ENCODE results near the gene HMCN1. TPM values are rescaled to one million over a fixed set of nuclear protein-coding genes. Genes with fewer than 3 reads are reported as not detected.
A peak's percentile ranks its signal among the peaks of the same experiment; 100 is the strongest.

The HMCN1 gene
- 24.7 TPM for total RNA-seq

DNA sequence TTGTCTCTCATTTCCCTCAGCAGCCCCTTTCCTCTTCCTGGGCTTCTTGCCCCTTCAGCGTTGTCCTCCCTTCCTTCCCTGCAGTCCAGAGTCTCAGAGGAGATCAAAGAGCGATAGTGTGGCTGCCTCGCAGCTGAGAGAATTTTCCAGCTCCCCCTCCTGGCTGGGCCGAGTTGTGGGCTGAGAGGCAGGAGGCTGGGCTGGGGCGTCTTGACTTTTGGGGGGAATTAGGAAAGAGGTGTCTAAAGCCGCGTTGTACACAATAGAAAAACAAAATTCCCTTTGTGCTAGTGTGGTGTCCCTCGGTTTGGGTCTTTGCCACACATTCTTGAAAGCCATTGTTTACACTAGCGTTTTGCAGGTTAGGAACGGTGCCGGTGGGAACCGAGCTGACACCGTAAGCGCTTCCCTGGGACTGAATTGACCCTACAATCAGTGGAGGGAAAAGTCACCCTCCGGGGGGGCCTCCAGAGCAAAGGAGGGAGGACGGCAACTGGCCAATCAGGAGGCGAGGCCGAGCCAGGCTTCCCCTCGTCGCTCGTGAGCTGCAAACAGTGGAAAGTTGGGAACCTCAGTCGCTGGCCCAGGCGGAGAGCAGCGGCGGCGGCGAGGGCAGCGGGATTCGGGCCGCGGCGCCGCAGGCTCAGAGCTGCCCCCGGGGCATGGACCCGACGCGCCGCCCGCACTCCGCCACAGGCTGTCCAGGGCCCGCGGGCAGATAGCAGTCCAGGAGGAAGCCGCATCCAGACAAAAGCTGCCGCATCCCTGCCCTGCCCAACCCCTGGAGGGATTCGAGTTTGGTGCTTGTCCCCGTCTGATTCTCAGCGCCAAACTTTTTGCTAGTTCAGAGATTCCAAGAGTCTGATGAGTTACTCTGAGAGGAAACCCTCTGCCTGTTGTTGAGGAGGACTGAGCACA is at the start of gene HMCN1:
HMCN1 (plus strand) TSS at position 574 of the 918 bp plus-strand sequence. CDS start 389 bp downstream, outside the sequence.
- peak; percentile 81 for DNase-seq

DNA sequence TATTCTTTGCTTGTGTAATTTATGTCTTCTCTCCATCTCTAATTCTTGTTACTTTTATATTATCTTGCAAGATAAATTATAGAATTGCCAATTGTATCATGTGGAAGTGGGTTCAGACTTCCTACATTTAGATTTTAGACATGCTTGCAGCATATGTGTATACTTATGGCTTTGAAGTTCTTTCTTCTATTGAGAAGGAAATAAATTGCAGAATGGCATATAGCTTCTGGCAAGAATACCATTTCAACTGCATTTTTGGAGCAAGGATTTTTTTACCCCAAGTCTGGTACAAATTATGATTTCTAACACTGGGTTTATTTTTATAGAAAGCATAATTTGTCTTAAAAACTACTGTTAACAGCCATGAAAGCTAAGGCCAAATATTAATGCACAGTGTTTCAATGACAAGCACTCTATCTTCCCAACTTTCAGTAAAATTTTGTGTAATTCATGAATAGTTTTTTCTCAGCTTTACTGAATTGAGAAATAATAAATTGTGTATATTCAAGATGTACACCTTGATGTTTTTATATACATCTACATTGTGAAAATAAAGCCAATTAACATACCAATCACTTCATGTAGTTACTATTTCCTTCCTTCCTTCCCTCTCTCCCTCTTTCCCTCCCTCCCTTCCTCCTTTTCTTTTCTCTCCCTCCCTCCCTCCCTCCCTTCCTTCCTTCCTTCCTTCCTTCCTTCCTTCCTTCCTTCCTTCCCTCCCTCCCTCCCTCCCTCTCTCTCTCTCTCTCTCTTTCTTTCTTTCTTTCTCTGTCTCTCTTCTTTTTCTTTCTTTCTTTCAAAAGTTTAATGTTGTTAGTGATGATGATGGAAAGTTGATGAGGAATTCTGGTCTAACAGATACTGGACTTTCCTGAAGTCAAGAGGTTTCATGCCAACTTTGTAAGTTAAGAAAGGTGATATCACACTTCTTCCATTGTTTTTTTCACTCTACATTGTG is 47.1 kb upstream of the HMCN1 start:
- no peak for DNase-seq

DNA sequence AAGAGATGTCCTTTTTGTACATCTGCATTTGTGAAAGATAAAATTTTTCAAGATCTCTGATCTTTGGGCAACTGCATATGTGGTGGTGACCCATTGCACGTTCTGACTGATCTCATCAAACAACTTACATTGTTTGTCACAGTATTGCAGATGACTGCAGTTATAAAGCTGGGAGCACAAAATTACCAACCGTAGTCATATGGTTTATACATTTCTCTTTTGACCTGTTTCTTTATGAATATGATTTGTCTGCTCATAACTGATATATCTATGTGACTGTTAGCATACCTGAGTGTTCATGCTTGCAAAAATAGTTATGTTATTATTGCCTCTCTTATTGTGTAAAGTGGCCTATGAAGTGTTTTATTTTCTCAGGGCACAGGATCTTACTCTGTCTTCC is 43.7 kb upstream of the HMCN1 start:
- no peak for DNase-seq

DNA sequence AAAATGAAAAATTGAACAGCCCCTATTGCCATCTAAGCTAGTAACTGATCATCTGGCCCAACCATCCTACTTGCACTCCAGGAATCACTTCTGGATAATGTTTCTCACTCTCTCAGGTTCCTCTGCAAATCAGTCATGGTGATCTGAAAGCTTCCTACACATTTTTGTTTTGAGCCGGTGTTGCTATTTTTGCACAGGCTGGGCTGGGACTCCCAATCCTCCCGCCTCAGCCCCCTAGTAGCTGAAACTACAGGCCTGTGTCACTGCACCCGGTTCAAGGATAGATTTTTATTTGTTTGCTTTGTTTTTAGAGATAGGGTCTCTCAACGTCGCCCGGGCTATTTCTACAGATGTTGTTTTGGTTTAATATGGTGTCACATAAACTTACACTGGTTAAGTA is 40.5 kb upstream of the HMCN1 start:
- no peak for DNase-seq

DNA sequence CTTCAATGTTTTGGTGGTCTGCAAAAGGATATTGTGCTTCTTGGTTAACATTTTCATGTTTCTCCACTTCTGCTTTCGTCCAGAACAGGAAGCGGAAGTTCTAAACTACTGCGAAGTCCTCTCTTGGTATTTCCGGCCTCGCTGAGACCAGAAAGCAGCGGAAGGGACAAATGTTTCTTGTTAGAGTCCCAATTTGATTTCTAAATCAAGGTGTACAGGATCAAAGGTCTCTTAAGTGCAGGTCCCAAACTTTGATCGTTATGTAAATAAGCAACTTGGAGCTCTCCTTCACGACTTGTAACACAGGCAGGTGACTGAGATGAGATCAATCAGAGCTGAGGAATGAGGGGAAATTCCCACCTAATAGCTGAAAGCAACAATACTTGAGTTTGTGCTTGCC is 40.1 kb upstream of the HMCN1 start:
- peak; percentile 23 for DNase-seq

DNA sequence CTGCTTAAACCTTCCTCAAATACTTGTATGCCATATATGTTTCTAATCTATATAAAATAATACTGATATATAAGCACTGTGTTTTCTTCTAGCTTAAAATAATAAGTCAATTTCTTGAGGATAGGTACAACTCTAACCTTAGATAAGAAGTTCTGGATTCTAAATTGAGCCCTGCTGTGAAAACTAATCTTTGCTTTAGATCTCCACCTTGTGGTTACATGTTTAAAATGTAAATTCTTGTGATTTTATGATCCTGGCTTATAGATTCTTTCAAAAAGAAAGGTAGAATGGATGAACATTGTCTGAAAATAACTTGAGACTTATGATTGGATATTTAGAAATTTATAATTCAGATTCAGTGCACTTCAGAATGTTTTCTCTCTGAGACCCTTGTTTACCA is 38.9 kb upstream of the HMCN1 start:
- DNase-seq = no peak

DNA sequence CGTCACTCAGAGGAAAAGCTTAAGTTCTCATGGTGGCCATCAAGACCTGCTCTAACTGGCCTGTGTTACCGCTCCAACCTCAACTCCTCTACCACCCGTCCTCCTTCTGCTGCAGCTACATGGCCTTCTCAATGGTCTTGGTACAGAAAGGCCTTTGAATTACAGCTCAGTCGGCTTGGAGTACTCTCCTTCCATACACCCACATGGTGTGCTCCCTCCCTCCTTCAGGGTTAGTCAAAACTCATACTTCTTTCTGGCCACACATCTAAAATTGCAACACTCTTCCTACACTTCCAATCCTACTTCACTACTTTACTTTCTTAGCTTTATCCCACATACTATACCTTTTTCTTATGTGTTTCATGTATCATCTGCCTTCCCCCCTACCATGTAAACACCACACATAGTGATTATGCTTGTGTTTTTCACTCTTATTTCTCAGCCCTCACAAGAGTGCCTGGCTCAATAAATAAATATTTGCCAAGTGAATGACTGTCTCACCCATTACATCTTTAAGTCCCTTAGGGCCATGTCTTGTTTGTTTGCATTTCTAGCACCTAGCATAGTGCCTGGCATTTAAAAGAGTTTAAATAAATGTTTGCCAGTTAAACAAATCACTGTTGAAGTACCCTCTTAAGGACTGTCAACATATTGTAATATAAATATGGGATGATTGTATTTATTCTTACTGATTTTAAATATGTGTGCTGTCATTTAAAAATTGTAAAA is 37.6 kb upstream of the HMCN1 start:
- DNase-seq = no peak

DNA sequence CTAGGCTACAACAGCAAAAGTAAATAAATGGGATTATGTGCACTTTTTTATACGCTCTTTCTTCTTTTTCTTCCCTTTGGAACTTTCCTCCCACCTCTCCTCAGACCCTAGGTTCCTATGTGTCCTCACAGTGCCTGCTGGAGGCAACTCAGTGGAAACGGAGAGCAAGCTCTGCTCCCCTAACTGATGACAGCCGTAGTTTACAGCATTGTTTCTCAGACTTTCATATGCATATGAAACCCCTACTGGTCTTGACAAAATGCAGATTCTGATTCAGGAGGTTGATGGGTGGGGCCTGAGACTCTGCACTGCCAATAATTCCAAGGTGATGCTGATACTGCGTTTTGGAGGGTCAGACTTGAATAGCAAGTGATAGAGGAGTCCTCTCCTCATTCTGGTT is 34.3 kb upstream of the HMCN1 start:
- DNase-seq = no peak

DNA sequence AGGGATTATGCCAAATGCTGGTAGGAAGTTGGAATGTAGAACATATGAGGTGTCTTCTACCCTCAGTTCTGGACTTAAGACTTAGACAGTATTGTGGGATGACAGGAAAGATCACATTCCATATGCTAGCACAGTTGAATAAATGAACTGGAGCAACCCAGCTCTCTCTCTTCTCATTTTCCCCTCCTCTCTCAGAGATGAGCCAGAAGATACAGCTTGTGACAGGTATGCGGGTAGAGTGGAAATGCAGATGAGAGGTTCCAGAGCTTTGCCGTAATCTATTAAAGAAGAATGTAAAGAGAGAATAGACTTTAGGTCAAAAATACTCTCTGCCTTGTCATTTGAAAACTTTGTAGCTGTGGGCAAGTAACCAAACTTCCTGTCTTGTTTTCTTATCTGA is 32.5 kb upstream of the HMCN1 start:
- no peak for DNase-seq

DNA sequence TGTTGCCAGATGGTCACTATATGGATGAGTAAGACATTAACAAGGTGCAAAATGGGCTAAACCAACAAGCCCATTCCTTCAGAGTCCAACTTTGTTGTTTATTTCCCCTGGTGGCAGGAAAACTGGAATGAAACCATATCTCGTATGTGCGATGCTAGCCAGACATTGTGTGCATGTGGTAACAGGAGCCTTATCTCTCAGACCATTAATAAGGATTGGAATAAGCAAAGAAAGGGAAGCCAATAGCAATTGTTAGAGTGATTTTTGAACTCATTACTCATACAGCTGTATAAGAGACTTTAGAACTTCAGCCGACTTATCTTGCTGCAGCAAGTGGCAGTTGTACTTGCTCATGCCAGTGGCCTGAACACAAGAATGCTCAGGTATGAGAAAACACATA is 30.0 kb upstream of the HMCN1 start:
- DNase-seq = no peak

DNA sequence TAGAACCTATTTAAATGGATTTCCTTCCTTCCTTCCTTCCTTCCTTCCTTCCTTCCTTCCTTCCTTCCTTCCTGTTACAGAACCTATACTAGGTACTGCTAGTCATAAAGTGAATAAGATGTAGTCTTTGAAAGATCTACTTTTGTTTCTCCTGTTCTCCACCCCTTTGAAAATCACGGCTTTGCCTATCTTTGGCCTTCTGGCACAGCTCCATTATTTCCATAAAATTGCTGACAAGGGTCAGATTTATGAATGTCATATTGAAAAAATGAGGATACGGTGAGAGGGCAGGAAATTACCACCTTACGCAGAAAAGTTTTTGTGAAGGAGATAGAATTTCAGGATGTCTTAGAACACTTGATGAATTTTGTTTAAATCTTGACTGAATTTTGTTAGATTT is 18.1 kb upstream of the HMCN1 start:
- DNase-seq = no peak

DNA sequence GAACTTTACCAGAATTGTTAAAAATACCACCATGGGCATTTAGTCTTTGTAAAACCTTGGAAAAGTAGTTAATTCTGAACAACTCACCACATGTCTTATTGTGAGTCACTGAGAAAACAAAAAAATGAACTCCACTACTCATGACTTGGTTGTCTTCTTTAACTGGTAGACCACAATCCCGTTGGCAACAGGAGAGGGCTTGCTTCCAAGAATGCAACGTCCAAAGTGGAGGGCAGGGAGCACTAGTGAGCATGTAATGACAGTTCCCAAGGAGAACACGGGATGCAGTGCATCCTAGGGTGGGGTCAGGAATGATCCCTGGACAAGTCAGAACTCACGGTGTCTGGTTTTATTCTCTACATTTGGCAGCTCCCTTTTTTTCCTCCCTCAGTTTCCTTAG is 15.2 kb upstream of the HMCN1 start:
- DNase-seq = no peak

DNA sequence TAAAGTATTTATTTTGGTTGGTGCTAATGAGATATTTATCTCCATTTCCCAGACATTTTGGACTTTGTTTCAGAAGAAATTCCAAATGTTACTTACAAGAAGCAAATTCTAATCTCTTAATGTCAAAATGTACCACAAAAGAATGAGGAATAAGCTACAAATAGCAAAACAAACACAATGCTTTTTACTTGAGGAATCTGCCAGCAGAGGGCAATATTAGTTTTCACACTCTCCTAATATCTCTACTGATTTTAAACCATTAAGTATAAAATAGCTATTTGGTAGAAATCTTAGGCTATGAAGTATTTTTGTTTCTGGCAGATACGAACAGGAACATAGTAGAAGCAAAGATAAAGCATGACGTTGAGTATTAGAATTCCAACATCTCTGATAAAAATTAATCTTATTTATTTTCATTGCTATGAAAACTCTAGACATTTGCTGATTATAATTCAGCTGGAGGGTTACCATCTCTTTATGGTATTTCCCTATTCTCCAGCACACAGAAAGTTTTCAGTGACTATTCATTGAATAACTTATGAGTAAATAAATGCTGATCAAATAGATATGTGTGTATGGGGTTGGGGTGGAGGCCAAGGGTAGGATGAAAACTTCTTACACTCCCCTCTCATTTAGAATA is 13.4 kb upstream of the HMCN1 start:
- peak; percentile 71 for DNase-seq

DNA sequence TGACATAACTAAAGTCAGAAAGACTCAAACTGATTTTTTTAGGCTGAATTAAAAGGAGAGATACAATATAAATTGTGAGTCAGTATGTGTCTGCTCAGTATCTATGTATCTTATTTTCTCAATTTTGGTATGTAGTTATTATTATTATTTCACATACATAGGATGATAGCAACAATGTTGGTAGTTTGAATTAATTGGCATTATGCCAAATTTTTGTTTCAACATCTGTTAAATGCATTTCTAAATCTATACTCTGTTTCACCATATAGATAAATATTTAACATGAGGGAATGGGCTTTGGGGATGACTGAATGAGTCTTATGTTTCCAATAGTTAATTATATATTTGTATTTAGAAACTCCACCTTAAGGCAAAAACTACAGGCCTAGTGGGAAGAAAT is 12.6 kb upstream of the HMCN1 start:
- DNase-seq = no peak

DNA sequence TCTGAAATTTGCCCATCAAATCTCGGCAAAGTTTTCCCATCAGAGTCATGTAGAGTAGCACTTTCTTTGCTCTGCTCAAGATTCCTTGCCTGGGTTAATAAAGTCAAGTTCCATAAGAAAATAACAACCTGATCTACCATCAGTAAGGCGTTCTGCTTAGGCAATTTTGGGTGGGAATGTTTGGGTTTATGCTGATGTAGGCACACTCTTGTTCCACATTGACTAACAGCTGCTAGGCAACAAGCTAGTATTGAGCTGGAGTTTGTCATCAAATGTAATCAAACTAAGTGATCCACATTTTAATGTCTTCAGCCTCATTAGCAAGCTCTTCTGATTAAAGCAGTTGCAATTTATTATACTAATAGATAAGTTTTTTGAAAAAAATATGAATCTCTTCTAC is 12.1 kb upstream of the HMCN1 start:
- no peak for DNase-seq

DNA sequence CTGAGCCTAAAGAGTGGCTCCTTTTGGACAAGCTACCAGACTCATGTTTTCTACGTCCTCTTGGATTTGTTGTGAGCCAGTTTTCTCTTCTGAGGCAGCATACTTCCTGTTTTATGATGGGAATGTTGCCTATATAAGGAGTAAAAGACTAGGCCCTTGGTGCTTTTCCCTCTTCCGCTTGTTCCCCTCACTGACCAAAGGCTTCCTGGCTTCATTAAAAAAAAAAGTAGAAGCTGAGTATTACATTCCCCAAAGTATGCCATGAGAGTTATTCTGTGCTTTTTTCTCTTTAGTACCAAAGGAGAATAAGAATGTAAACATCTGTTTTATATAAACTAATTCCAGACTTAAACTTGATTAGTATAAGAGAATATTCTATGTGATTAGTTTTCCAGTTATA is 6.5 kb upstream of the HMCN1 start:
- DNase-seq = no peak

DNA sequence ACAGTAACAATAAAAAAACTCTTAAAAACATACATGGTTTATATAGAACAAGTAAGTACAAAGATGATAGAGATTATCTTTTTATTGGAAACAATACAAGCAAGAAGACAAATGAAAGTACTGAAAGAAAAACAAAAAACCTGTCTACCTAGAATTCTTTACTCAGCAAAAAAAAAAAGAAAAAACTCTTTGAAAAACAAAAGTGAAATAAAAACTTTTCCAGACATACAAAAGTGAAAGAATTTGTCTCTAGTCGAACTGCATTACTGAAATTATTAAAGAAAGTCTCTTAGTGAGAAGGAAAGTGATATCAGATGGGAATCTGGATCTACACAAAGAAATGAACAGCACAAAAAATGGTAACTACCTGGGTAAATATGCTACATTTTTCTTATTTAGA is 2.7 kb upstream of the HMCN1 start:
- no peak for DNase-seq

DNA sequence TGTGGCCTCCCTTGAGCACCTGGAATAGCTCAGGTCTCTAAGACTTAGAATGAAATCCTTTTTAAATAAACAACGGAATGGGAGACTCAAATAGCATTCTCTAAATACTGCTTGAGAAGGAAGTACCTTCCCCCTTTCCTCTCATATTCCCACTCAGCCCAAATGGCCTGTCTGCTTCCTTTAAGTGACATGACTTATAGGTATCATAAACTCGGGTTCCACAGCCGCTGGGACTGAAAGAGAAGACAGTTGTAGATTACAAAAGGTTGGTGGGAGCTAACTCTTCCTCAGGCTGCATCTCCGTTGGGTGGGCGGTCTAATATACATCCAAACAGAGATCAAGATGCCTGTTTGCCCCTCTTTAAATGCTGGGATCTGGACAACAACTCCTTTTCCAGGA is 1.2 kb upstream of the HMCN1 start:
- no peak for DNase-seq

DNA sequence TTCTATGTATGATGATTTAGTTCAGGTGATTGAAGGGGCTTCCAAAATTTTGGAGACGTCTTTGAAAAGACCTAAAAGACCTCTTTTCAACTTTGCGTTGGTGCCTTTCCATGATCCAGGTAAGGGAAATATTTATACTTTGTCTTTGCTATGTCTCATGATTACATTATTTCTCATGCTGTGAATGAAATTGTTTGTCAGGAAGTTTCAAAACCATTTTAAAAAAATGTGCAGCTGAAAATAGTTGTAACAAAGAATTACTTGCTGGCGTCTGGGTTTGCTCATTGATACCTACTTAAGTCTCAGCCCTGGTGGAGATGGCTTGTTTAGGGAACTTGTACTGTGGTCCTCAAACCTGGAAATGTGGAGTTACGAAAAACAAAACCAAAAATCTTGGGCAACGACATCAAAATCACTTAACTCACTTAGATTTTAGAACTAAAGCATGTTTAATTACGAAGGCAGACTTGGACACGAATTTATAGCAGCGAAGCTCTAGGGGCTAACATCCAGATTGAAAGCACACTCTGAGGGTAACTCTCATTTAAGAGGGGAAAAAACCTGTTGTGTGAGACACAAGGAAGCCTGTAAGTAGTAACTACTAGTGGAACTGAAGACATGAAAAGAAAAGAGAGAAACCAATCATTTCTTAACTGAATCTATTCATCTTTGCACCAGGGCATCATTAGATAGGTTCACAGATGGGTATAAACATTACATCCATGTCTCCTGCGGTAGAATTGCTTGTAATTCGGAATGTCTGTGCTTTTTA is 924 bp downstream of the HMCN1 start:
- DNase-seq = peak; percentile 39

DNA sequence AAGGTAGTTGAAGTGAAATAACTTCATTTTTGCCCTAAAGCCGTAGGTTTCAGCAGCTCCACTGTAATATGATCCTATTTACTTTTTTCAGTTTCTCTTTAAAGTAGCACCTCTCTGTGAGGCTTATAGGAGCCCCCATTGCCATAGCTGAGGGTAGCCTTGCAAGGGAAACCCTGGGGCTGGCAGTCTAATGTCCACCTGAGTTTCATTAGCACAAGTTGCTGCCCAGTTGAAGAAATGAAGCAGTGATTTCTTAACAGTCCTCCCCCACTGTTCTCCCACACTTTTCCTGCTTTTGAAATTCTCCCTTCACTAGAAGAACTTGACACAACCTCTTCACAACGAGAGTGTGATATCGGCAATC is 1.5 kb downstream of the HMCN1 start:
- no peak for DNase-seq

DNA sequence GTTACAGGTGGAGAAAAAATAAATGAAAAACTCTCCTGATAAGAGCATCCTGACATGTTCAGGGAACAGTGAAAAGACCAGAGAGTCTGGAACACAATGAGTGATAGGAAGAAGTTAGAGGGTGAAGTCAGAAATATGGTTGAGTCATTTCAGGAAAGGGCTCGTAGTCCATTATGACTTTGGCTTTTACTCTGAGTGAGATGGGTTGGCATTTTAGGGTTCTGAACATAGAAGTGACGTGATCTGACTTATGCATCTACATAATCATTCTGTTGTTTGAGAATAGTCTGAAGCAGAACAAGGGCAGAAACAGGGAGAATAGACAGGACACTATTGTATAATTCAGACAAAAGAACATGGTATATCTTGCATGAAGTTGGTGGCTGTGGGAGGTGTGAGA is 5.8 kb downstream of the HMCN1 start:
- no peak for DNase-seq
